Measurements from ENCODE around the gene GTF2B.
"Not testable (repeated sequence)": the region's sequence is repeated elsewhere in the genome, so short reads cannot be mapped to it uniquely, and the experiment has no call there.

GTF2B gene

DNA sequence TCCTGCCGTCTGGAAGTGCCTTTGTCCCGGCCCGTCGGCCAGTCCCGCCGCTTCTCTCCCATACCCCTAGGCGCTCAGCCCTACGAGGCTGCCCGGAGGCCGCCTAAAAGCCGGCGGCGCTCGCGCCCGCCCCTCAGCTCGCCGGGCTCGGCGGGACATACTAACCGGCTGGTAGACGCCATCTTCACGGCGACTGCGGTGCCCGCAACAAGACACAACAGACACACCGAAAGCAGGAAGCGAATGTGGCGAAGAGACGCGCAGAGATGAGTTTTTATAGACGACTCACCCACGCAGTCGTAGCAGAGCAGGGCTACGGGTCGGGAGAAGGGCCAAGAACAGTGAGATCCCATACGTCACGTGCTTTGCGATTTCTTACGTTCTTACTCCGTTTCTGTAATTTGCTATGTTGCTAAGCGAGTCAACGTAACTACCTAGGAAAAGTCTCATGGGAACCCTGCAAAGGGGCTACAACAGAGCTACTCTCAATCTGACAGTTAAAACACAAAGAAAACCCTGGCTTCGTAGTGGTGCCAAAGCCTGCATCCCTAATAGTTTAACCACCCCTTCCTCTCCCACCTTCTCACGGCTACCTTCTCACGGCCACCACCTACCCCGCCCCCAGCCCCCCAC lies at the start of gene GTF2B:
Gene GTF2B, minus strand, starts transcription at position 250 of the 633 bp plus-strand sequence. Its CDS starts 68 bp downstream, at position 182.
- DNase-seq, result peak; percentile 88 to 93

- not testable (repeated sequence) for DNase-seq
These were observed 47.2 kb upstream of the GTF2B start for GRCh38 chr1:88938528-88938927.

DNA sequence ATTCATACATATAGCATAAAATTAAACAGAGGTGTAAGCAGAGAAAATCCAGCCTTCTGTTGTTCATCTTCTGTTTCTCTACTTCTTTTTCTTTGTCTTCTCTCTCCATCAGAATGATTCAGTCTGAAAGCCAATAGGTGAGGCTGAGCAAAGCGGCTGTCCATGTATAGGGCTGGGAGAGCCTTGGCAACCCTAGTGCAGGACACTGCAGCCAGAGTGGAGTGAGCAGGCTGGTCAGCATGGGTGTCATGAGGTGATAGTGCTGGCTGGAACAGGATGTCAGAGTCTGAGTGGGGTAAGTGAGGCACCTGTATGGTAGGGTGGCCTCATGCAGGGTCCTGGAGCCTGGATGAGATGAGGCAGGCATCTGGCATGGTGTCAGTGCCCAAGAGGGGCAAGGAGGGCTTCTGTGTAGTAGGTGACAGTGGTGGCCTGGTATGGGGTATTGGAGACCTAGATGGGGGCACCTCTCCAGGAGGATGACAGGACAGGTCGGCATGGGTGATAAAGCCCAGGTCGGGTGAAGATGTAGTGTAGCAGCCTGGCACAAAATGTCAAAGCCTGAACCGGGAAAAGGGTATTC lies 45.5 kb upstream of the GTF2B start:
- no peak for DNase-seq

GRCh38 chr1:88936223-88936523 lies 44.8 kb upstream of the GTF2B start:
- DNase-seq, result no peak

- no peak for DNase-seq
These were observed 44.3 kb upstream of the GTF2B start for GRCh38 chr1:88935522-88936222.

GRCh38 chr1:88930176-88930575 lies 38.8 kb upstream of the GTF2B start:
- not testable (repeated sequence) for DNase-seq

- DNase-seq, result no peak
These were observed 31.9 kb upstream of the GTF2B start for GRCh38 chr1:88923224-88923623.

- no peak for DNase-seq
These were observed 30.8 kb upstream of the GTF2B start for GRCh38 chr1:88922214-88922613.

DNA sequence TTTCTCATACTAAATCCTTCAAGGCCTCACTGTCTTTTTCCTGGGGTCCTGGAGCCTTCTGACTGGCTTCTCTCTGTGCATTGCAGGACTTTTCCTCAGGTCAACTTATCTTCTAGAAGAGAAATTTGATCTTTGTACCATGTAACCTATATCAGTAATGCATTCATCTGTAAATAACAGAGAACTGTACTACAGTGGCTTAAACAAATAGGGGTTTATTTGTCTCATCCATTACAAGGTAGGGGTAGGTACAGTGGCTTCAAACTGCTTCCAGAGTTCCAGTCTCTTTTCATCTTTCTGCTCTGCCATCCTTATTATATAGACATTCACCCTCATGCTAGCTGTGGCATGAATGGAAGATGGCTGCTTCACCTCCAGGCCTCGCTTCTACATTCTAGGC lies 29.5 kb upstream of the GTF2B start:
- DNase-seq, result no peak

- DNase-seq, result no peak
These were observed 26.1 kb upstream of the GTF2B start for GRCh38 chr1:88917321-88918025.

- DNase-seq, result no peak
These were observed 25.5 kb upstream of the GTF2B start for GRCh38 chr1:88916883-88917282.

GRCh38 chr1:88911800-88912199 lies 20.4 kb upstream of the GTF2B start:
- not testable (repeated sequence) for DNase-seq

DNA sequence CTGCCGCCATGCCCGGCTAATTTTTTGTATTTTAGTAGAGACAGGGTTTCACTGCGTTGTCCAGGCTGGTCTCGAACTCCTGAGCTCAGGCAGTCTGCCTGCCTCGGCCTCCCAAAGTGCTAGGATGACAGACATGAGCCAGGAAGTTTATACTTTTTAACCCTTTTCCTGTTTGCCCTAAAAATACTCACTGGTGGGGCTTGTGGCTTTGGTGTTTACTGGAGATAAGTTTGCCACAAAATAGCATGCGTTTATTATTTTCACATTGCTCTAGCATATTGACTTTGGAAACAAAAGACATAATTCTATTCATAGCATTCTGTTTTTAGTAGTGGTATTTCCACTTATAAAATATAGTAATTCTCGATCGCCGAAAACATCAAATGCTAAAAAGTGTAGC lies 19.8 kb upstream of the GTF2B start:
- no peak for DNase-seq

- no peak for DNase-seq
These were observed 19.0 kb upstream of the GTF2B start for GRCh38 chr1:88910401-88910800.

DNA sequence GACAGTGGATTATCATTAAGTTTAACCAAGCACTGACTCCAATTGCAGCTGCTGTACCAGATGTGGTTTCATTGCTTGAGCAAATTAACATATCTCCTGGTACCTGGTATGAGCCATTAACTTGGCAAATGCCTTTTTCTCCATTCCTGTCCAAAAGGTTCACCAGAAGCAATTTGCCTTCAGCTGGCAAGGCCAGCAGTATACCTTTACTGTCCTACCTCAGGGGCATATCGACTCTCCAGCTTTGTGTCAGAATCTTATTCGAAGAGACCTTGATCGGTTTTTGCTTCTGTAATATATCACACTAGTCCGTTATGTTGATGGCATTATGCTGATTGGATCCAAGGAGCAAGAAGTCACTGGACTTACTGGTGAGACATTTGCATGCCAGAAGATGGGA lies 9.5 kb upstream of the GTF2B start:
- no peak for DNase-seq

DNA sequence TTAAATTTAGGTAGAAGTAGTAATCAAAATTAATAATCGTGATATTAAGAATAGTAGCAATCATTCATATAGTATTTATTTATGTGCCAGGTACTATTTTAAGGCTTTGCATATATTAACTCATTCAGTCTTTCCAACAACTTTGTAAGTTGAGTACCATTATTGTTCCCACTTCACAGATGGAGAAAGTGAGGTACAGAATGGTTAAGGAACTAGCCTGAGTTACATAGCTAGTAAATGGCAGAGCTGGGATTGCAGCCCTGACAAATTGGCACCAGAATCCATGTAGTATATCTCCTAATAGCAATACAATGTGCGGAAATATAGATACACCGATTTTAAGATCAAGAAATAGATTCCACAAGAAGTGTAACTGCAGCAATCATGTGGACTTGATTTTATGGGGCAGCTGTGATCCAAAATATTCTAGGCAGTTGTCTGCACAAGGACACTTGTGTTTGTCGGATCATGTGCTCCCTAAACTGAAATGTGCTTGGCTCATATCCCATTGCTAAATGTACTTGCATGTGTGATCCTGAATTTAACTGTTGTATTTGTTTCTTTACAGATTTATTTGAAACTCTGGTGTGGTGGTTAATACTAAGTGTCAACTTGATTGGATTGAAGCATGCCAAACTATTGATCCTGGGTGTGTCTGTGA lies 5.8 kb upstream of the GTF2B start:
- DNase-seq, result no peak

GRCh38 chr1:88892357-88892877 lies 1.1 kb upstream of the GTF2B start:
- no peak for DNase-seq

DNA sequence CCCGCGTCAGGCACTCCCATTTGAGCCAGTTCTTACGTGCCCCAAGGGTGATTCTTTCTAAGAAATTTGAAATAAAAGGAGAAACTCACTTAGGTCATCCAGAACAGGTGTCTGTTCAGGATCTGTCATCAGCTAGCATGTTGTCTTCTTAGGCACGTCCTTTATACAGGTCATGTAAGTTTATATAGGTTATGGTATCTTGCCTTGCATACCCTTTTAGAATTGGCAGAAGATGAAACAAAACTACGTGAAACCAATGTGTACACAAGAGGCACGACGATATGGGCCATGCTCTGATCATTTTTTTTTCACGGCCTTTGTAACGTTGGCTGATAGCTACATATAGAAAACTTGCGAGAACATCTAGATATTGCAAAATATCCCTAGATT lies 579 bp upstream of the GTF2B start:
- no peak for DNase-seq

GRCh38 chr1:88890791-88891317 lies 513 bp downstream of the GTF2B start:
- peak; percentile 32 to 38 for DNase-seq

- DNase-seq, result no peak
These were observed 1.2 kb downstream of the GTF2B start for GRCh38 chr1:88890131-88890530.

DNA sequence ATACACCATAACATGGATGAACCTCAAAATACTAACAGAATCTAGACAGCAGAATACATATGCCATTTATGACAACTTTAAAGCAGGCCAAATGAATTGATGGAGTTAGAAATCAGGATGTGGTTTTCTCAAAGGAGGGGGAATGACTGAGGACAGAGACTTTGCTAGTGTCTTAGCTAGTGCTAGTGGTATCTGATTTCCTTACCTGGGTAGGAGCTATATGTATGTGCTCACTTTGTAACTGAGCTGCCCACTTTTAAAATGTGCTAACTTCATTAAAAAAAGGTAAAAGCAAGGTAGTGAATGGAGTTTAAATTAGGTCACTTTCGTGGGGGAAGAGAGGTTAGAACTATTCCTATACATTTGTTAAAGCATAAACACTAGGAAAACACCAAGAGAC lies 2.6 kb downstream of the GTF2B start:
- DNase-seq, result no peak

DNA sequence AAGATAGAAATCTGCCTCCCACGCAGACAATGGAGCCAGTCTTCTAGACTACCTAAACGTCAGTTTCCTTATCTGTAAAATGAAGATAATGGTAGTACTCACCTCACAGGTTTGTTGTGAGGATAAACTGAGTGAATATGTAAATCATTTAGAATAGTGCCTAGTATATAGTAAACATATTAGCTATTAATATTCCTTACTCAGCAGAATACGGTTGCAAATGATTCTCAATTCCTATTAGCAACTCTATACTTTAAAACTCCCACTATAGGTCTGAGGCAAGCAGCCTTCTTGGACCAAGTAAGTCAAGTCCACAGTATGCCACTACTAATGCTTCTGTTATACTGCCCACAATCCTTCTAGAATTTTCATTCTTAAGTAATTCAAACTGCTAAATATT lies 5.4 kb downstream of the GTF2B start:
- no peak for DNase-seq

DNA sequence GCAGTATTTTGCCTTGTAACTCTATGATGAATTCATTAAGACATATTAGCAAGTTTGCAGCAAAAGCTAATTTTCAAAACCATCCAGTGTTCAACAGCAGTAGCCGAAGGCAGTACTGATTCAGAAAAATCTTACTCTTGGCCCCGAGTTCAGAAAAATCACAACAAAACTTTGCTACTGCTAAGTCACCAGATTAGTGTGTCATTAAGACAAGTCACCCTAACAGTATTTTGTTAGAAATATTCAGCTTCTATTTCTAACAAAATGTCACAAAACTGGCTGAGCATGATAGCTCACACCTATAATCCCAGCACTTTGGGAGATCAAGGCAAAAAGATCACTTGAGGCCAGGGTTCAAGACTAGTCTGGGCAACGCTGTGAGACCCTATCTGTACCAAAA lies 8.2 kb downstream of the GTF2B start:
- DNase-seq, result no peak
